H1 (cell line): Measurements from ENCODE around the gene PLCB4. TPM values are rescaled to one million over a fixed set of nuclear protein-coding genes. Genes with fewer than 3 reads are reported as not detected.

Experiments
- CTCF ChIA-PET: fragments of 300-600 bp; sonication (Branson Sonifier 250); formaldehyde crosslinking; loops from one replicate; lab custom pipeline; 2021; ENCODE audit not compliant: partially characterized antibody; lab: Charles Lee
- POLR2A ChIA-PET: fragments of 300-600 bp; sonication (Branson Sonifier 250); formaldehyde crosslinking; loops from one replicate; lab custom pipeline; 2021; ENCODE audit warnings: inconsistent platforms; ENCODE audit not compliant: partially characterized antibody; lab: Charles Lee
- DNase-seq, 2 experiments: peaks; one replicate each; pipeline versions ENCODE4 v3.0.0 to v3.0.0-alpha.2; 2010 to 2022; ENCODE audit warnings: low spot score in 2 of 2, low read depth in 1 of 2, mixed read lengths in 1 of 2
- FAIRE-seq: peaks from 2 replicates; lab custom pipeline; 2011; peaks lifted over from hg19 to GRCh38; lab: Jason Lieb, UNC
- H2AFZ ChIP-seq: 2 replicates; pipeline ENCODE4 v1.8.1; 2012; ENCODE audit warnings: low read length, inconsistent platforms
- H2AK5ac ChIP-seq: 2 replicates; pipeline ENCODE4 v1.6.1; 2013; ENCODE audit warnings: low read depth, low read length
- H2BK120ac ChIP-seq: replicated peaks from 2 replicates; pipeline ENCODE3; 2013; ENCODE audit warnings: low read depth, low read length, inconsistent platforms
- H2BK12ac ChIP-seq: 2 replicates; pipeline ENCODE4 v1.6.1; 2013; ENCODE audit warnings: low read depth, low read length
- H2BK15ac ChIP-seq: 2 replicates; pipeline ENCODE4 v1.6.1; 2013; ENCODE audit warnings: low read length
- H2BK20ac ChIP-seq: 2 replicates; pipeline ENCODE4 v1.6.1; 2013; ENCODE audit warnings: low read length
- H2BK5ac ChIP-seq: 2 replicates; pipeline ENCODE4 v1.6.1; 2013; ENCODE audit warnings: low read depth, low read length
- H3K14ac ChIP-seq: 2 replicates; pipeline ENCODE4 v1.6.1; 2013; ENCODE audit warnings: inconsistent platforms; ENCODE audit not compliant: insufficient read length
- H3K18ac ChIP-seq: 2 replicates; pipeline ENCODE4 v1.6.1; 2013; ENCODE audit warnings: low read length; ENCODE audit errors: extremely low read depth
- H3K23ac ChIP-seq: 2 replicates; pipeline ENCODE4 v1.6.1; 2013; ENCODE audit warnings: inconsistent platforms; ENCODE audit not compliant: insufficient read length
- H3K23me2 ChIP-seq: 2 replicates; pipeline ENCODE4 v1.6.1; 2013; ENCODE audit warnings: low read depth, low read length
- H3K27ac ChIP-seq: 2 replicates; pipeline ENCODE4 v1.6.1; 2011; ENCODE audit warnings: low read depth, low read length, inconsistent platforms
- H3K27me3 ChIP-seq, 4 experiments: replicated peaks in 1 of 4; 1 replicate in 1 of 4; 2 replicates in 3 of 4; pipeline versions ENCODE4 v1.6.1 to v1.8.1; 2011 to 2013; ENCODE audit warnings: low read length in 3 of 4, mild to moderate bottlenecking in 3 of 4, inconsistent platforms in 2 of 4, mixed read lengths in 2 of 4, moderate library complexity in 1 of 4; ENCODE audit not compliant: control insufficient read depth in 3 of 4, insufficient read depth in 3 of 4; ENCODE audit errors: extremely low read depth in 1 of 4
- H3K36me3 ChIP-seq, 4 experiments: 2 replicates each; pipeline versions ENCODE4 v1.6.1 to v1.8.1; 2011 to 2013; ENCODE audit warnings: mild to moderate bottlenecking in 4 of 4, low read length in 3 of 4, moderate library complexity in 2 of 4, control low read depth in 1 of 4, inconsistent platforms in 1 of 4; ENCODE audit not compliant: insufficient read depth in 4 of 4, control insufficient read depth in 2 of 4
- H3K4ac ChIP-seq: replicated peaks from 2 replicates; pipeline ENCODE3; 2013; ENCODE audit warnings: low read length, low read depth, mixed read lengths, inconsistent platforms; ENCODE audit not compliant: insufficient read length
- H3K4me1 ChIP-seq, 4 experiments: replicated peaks in 1 of 4; 1 replicate in 1 of 4; 2 replicates in 3 of 4; pipeline versions ENCODE4 v1.6.1 to v1.8.1; 2011 to 2013; ENCODE audit warnings: low read length in 3 of 4, inconsistent platforms in 2 of 4, mixed read lengths in 1 of 4; ENCODE audit not compliant: insufficient read depth in 4 of 4, control insufficient read depth in 3 of 4
- H3K4me2 ChIP-seq, 2 experiments: 2 replicates each; pipeline versions ENCODE4 v1.6.1 to v1.8.1; 2011 to 2013; ENCODE audit warnings: low read depth in 2 of 2, low read length in 2 of 2, control low read depth in 1 of 2, inconsistent platforms in 1 of 2, mild to moderate bottlenecking in 1 of 2; ENCODE audit not compliant: insufficient read depth in 1 of 2
- H3K4me3 ChIP-seq, 4 experiments: fragments of 200-600, 300-600 bp in 1 of 4; sonication (generic), shearing (Covaris generic), sonication (Bioruptor Twin) in 1 of 4; 2 replicates each; pipeline versions ENCODE4 v1.5.1 to v1.8.1; 2011 to 2016; ENCODE audit warnings: low read length in 4 of 4, low read depth in 3 of 4, control low read depth in 2 of 4, inconsistent platforms in 2 of 4, mild to moderate bottlenecking in 2 of 4, mixed read lengths in 1 of 4, moderate library complexity in 1 of 4; ENCODE audit not compliant: insufficient read depth in 2 of 4; ENCODE audit errors: extremely low read depth in 1 of 4
- H3K56ac ChIP-seq: replicated peaks from 2 replicates; pipeline ENCODE3; 2013; ENCODE audit warnings: low read depth, mild to moderate bottlenecking, mixed read lengths, low read length, inconsistent platforms; ENCODE audit not compliant: insufficient read length
- H3K79me1 ChIP-seq: 2 replicates; pipeline ENCODE4 v1.6.1; 2013; ENCODE audit warnings: low read depth, low read length, control low read depth
- H3K79me2 ChIP-seq, 2 experiments: 2 replicates each; pipeline versions ENCODE4 v1.6.1 to v1.8.1; 2012 to 2013; ENCODE audit warnings: low read length in 2 of 2, mild to moderate bottlenecking in 2 of 2, inconsistent platforms in 1 of 2; ENCODE audit not compliant: insufficient read depth in 2 of 2, control insufficient read depth in 1 of 2
- H3K9ac ChIP-seq, 4 experiments: replicated peaks in 1 of 4; 1 replicate in 1 of 4; 2 replicates in 3 of 4; pipeline versions ENCODE4 v1.6.1 to v1.8.1; 2011 to 2013; ENCODE audit warnings: low read depth in 3 of 4, low read length in 3 of 4, control low read depth in 2 of 4, mild to moderate bottlenecking in 2 of 4, moderate library complexity in 2 of 4, inconsistent platforms in 1 of 4; ENCODE audit errors: extremely low read depth in 1 of 4
- H3K9me3 ChIP-seq, 2 experiments: 2 replicates each; pipeline versions ENCODE4 v1.6.1 to v1.8.1; 2012 to 2013; ENCODE audit warnings: mild to moderate bottlenecking in 2 of 2, moderate library complexity in 2 of 2, control low read depth in 1 of 2, inconsistent platforms in 1 of 2, low read depth in 1 of 2, low read length in 1 of 2, mixed read lengths in 1 of 2; ENCODE audit not compliant: insufficient read depth in 2 of 2
- H4K20me1 ChIP-seq, 2 experiments: replicated peaks in 1 of 2; 2 replicates each; pipeline versions ENCODE3 to v1.8.1; 2011 to 2013; ENCODE audit warnings: inconsistent platforms in 2 of 2, low read length in 2 of 2, mild to moderate bottlenecking in 1 of 2; ENCODE audit not compliant: insufficient read depth in 2 of 2, control insufficient read depth in 1 of 2
- H4K5ac ChIP-seq: 2 replicates; pipeline ENCODE4 v1.6.1; 2013; ENCODE audit warnings: low read length, low read depth, mixed read lengths, inconsistent platforms; ENCODE audit not compliant: insufficient read length
- H4K8ac ChIP-seq: 2 replicates; pipeline ENCODE4 v1.8.0; 2013; ENCODE audit warnings: mild to moderate bottlenecking, moderate library complexity, low read length, inconsistent platforms; ENCODE audit not compliant: insufficient read depth; ENCODE audit errors: extremely low read depth
- H4K91ac ChIP-seq: replicated peaks from 2 replicates; pipeline ENCODE3; 2013; ENCODE audit warnings: low read length, mixed read lengths, inconsistent platforms; ENCODE audit not compliant: insufficient read length
- CREB1 ChIP-seq: IDR thresholded peaks from 2 replicates; pipeline ENCODE4 v1.6.1; 2012; ENCODE audit warnings: inconsistent platforms
- JUND ChIP-seq: IDR thresholded peaks from 2 replicates; pipeline ENCODE4 v1.6.1; 2011; ENCODE audit warnings: mild to moderate bottlenecking, improper control_type of control experiment, low read length
- KDM1A ChIP-seq: fragments of 200-600, 300-600 bp; sonication (generic); IDR thresholded peaks from 2 replicates; pipeline ENCODE4 v1.7.1; 2016; ENCODE audit warnings: mild to moderate bottlenecking, low read length, borderline replicate concordance
- RNF2 ChIP-seq: fragments of 200-900, 300-1000 bp; sonication (generic); IDR thresholded peaks from 2 replicates; pipeline ENCODE4 v1.7.1; 2016; ENCODE audit warnings: borderline replicate concordance, low read depth, mild to moderate bottlenecking, antibody characterized with exemption, low read length; ENCODE audit not compliant: poor library complexity, severe bottlenecking; ENCODE audit errors: missing control alignments
- TAF1 ChIP-seq: IDR thresholded peaks from 2 replicates; pipeline ENCODE4 v1.6.1; 2011; ENCODE audit warnings: mild to moderate bottlenecking, low read depth, low read length
- TAF7 ChIP-seq: optimal IDR thresholded peaks from 2 replicates; pipeline ENCODE3; 2011; ENCODE audit warnings: low read depth, mild to moderate bottlenecking, inconsistent platforms, low read length, moderate library complexity, borderline replicate concordance
- polyA plus RNA-seq, 7 experiments: library from polyadenylated mRNA; depleted of rRNA in 3 of 7; stranded (reverse) in 5 of 7; unstranded in 2 of 7; fragments of >200 nt in 5 of 7; fragments of 200-250 nt in 2 of 7; gene quantifications; 1 replicate in 5 of 7; 2 replicates in 1 of 7; 4 replicates in 1 of 7; pipeline versions ENCODE4 v1.2.1 to v1.2.3, GENCODE V29; 2011 to 2013; ENCODE audit warnings: missing spikeins in 2 of 7, mixed read lengths in 2 of 7
- total RNA-seq: library from RNA; stranded (reverse); fragmentation: NEBNext Ultra II Directional; extraction: Animal tissue kit (Norgen Biotek cat#: 25700); gene quantifications from 2 replicates; pipeline ENCODE4 v1.2.1, GENCODE V29; 2021

Gene PLCB4
- total and polyA plus RNA-seq, 2 of the 8 experiments (the other 6 are each of a cell fraction or from before 2014, with no cell fraction given) = 3.2 to 14.1 TPM

DNA sequence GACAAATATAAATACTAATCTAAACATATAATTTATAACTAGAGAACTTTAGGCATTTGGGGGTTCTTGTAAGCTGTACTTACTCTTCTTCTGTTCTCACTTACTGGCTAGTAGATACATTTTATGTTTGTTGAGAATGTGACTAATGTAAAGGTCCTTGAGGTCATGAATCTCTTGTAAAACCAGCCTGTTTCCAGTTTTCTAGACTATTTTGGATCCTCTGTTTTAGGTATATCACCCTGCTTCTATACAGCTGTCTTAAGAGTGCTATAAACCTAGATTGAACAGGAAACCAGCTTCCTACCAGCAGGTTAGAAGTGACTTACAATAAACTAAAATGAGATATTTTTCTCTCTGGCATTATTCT lies 134.2 kb downstream of the PLCB4 start:
- Histone ChIP-seq H3K56ac (no peak overlapping the region), H3K79me2 (no peaks in the 10 kb centered on the region), H3K79me1 (0 out of 2 replicates have a peak, but pooled peaks cover 2% of the 10 kb centered on the region), H2BK15ac (no peak overlapping the region), H3K9ac (no peak overlapping the region), H2BK120ac (no peak overlapping the region), H4K20me1 (no peaks in the 10 kb centered on the region), H4K91ac (no peak overlapping the region), H2BK5ac (no peak overlapping the region), H3K4me3 (no peak overlapping the region), H4K8ac (no peak overlapping the region), H4K5ac (no peak overlapping the region), H3K4me2 (no peak overlapping the region), H3K27me3 (no peaks in the 10 kb centered on the region), H3K23me2 (no peaks in the 10 kb centered on the region), H3K14ac (no peak overlapping the region), H2AFZ (no peak overlapping the region), H2BK12ac (no peak overlapping the region), H2BK20ac (no peak overlapping the region), H3K27ac (no peak overlapping the region), H3K36me3 (no peaks in the 10 kb centered on the region), H3K23ac (no peak overlapping the region), H3K18ac (no peak overlapping the region), H2AK5ac (no peak overlapping the region), H3K9me3 (no peaks in the 10 kb centered on the region), H3K4ac (no peak overlapping the region), H3K4me1 (peaks cover 0 to 2% (median 0%) of the 10 kb centered on the region in 4 experiments; a peak in 3 of 7 replicates)
- ChIA-PET POLR2A (no interaction called here), CTCF (interaction anchor here (0.7 to 2.0 kb wide), 5 partner anchors 11 to 674 kb away, joined by 3 to 6 read pairs (median 3); no protein-coding TSS in a partner anchor)
- no peak for DNase-seq
- FAIRE-seq = no peak
- TF ChIP-seq CREB1 = no peak
- no peak for TF ChIP-seq TAF1
- TF ChIP-seq RNF2 = no peak
- TF ChIP-seq KDM1A = no peak
- no peak for TF ChIP-seq TAF7
- TF ChIP-seq JUND = no peak
